GM19328 (cell line): ENCODE data around the gene SEC23B.

Experiments used
- ATAC-seq: cut with Tn5 transposase; IDR thresholded peaks from one replicate; pipeline ENCODE4 v1.9.1; 2021; ENCODE audit warnings: mild to moderate bottlenecking, moderate library complexity; ENCODE audit not compliant: unreplicated experiment

Gene SEC23B

DNA sequence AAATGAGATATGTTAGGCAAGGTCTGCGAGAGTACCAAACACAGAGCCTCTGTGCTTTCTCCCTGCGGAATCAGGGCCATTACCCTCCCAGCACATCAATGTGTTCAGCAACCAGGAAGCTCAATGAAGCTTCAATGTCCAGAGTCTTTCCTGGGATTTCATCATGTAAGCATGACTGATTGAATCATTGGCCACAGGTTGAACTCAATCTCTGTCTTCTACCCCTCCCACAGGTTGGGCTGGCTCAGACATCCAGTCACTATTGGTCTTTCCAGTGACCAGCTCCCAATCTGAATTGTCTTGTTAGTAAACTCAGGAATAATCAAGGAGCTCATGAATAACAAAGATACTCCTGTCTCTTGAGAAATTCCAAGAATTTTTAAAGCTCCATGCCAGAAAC lies 77.4 kb downstream of the SEC23B start:
- no peak for ATAC-seq

GRCh38 chr20:18587665-18588573 lies 80.2 kb downstream of the SEC23B start, which contains the start of gene DTD1:
Gene DTD1, plus strand, starts transcription at chr20:18588054. Its CDS starts 19 bp downstream, at chr20:18588073.
- peak; percentile 80 for ATAC-seq

- no peak for ATAC-seq
Measured at GRCh38 chr20:18588574-18588933, 80.8 kb downstream of the SEC23B start.

DNA sequence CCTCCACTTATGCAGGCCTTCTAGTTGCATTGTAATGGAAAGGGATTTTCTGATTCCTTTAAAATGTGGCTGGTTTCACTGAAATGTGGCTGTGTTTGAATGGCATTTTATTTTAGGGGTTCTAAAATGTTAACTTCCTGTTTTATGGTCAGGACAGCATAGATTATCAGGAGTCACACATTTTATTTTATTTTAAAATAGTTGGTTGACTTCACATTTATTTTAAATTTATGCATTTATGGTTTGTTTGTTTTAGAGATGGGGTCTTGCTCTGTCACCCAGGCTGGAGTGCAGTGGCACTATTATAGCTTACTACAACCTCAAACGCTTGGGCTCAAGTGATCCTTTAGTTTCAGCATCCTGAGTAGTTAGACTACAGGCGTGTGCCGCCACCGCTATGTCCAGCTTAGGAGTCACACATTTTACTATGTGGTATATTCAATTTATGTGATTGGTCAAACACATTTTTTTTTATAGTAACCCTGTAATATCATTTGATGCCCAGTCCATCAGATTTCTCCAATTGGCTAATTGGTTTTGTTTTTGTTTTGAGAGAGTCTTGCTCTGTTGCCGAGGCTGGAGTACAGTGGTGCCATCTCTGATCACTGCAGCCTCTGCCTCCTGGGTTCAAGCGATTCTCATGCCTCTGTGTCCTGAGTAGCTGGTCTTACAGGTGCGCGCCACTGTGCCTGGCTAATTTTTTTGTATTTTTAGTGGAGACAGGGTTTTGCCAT lies 82.4 kb downstream of the SEC23B start:
- ATAC-seq: no peak

GRCh38 chr20:18596270-18596669 lies 88.5 kb downstream of the SEC23B start:
- no peak for ATAC-seq

- no peak for ATAC-seq
Measured at GRCh38 chr20:18609741-18610140, 102.0 kb downstream of the SEC23B start.
